Measurements from ENCODE around the gene CCDC187. TPM values are rescaled to one million over a fixed set of nuclear protein-coding genes. Genes with fewer than 3 reads are reported as not detected.

Gene CCDC187
- polyA plus RNA-seq, 1 donor (not counting 4 experiments of a cell fraction or from before 2014, with no cell fraction given): 0.03 TPM

DNA sequence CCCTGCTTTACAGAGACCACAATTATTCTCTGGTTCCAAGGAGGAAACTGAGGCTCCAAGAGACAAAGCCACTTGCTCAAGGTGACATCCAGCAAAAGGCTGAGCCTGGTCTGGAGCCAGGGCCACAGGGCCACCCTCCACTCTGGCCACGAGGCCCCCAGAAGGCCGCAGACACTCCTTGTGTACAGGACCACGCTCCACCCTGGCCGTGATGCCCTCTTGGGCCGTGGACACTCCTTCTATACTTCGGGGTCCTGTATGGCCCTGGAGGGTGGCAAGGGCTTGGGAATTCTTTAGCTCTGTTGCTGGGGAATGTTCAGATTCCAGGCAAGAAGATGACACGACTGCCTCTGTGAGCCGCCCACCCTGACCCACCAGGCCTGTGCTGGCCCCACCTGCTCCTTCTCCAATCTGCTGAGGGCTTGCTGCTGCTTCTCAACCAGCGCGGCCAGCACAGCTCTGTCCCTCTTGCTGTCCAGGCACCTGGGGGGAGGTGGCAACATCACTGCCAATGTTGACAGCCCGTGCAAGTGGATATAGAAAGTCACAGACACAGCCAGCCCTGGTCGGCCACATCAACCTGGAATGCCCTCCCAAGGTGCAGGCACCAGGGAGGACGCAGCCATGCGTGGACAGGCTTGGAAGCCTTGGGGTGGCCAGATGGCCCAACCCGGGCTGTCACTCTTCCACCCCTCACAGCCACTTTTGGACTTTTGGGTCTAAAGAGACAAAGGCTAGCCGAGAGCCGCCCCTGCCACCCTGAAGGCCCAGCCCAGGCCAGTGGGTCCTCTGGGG, 38.1 kb downstream of the CCDC187 start:
- H3K79me2 ChIP-seq (ENCODE audit: control insufficient read depth, insufficient read depth, low read length): no peaks in the 10 kb centered on the region
- no peaks in the 10 kb centered on the region for H4K20me1 ChIP-seq (ENCODE audit: control insufficient read depth, extremely low read depth, insufficient read depth, low read length)
- dilution Hi-C loops (cut with MboI; ENCODE audit: extremely low pct_ligation_motif_present, low sequenced_read_pairs): no loop called here
- FAIRE-seq: no peak
- no peaks in the 10 kb centered on the region for H3K9me3 ChIP-seq (ENCODE audit: control insufficient read depth, low read depth, low read length)
- no peaks in the 10 kb centered on the region for H3K36me3 ChIP-seq (ENCODE audit: control insufficient read depth in 2 of 2, extremely low read depth in 1 of 2, insufficient read depth in 2 of 2, low read length in 2 of 2)
- H3K4me1 ChIP-seq (ENCODE audit: control insufficient read depth, extremely low read depth, insufficient read depth, low read length): peaks cover 5% of the 10 kb centered on the region
- peaks cover 18% of the 10 kb centered on the region for H3K27me3 ChIP-seq (ENCODE audit: control insufficient read depth, extremely low read depth, insufficient read depth, low read length)
- H3K9ac ChIP-seq (ENCODE audit: control insufficient read depth, extremely low read depth, insufficient read depth, low read length): no peak overlapping the region
- no peak overlapping the region for H3K27ac ChIP-seq (ENCODE audit: control insufficient read depth, insufficient read depth, low read length)
- no peak overlapping the region for H2AFZ ChIP-seq (ENCODE audit: control insufficient read depth, low read length)
- H3K4me2 ChIP-seq (ENCODE audit: control insufficient read depth, extremely low read depth, insufficient read depth, low read depth, low read length): no peak overlapping the region
- no peak for DNase-seq (ENCODE audit: low read depth, low spot score)
- H3K4me3 ChIP-seq (ENCODE audit: control insufficient read depth in 2 of 3, extremely low read depth in 1 of 3, insufficient read depth in 2 of 3, low read depth in 1 of 3, low read length in 3 of 3): no peak overlapping the region
- no peaks in the 10 kb centered on the region for H3K9me1 ChIP-seq (ENCODE audit: control insufficient read depth, extremely low read depth, insufficient read depth, low read length)
- TF ChIP-seq EZH2 (IDR thresholded peaks at IDR 0.05; ENCODE audit: low read length) (no peak), CTCF (optimal IDR thresholded peaks at IDR 0.05 in 1 of 3, IDR thresholded peaks at IDR 0.05 in 1 of 3, conservative IDR thresholded peaks at IDR 0.05 in 1 of 3; ENCODE audit: extremely low read depth in 1 of 3, insufficient read depth in 2 of 3, low read length in 3 of 3) (no peak)

GRCh38 chr9:136264441-136265405, 39.2 kb downstream of the CCDC187 start:
- H3K4me2 ChIP-seq (ENCODE audit: control insufficient read depth, extremely low read depth, insufficient read depth, low read depth, low read length): no peak overlapping the region
- no peak for TF ChIP-seq EZH2 (IDR thresholded peaks at IDR 0.05; ENCODE audit: low read length)
- no peak for TF ChIP-seq CTCF (optimal IDR thresholded peaks at IDR 0.05 in 1 of 3, IDR thresholded peaks at IDR 0.05 in 1 of 3, conservative IDR thresholded peaks at IDR 0.05 in 1 of 3; ENCODE audit: extremely low read depth in 1 of 3, insufficient read depth in 2 of 3, low read length in 3 of 3)
- dilution Hi-C loops (cut with MboI; ENCODE audit: extremely low pct_ligation_motif_present, low sequenced_read_pairs): no loop called here
- peaks cover 5% of the 10 kb centered on the region for H3K4me1 ChIP-seq (ENCODE audit: control insufficient read depth, extremely low read depth, insufficient read depth, low read length)
- H3K9me1 ChIP-seq (ENCODE audit: control insufficient read depth, extremely low read depth, insufficient read depth, low read length): no peaks in the 10 kb centered on the region
- FAIRE-seq (no peak), DNase-seq (ENCODE audit: low read depth, low spot score) (no peak)
- no peak overlapping the region for H3K27ac ChIP-seq (ENCODE audit: control insufficient read depth, insufficient read depth, low read length)
- H3K4me3 ChIP-seq (ENCODE audit: control insufficient read depth in 2 of 3, extremely low read depth in 1 of 3, insufficient read depth in 2 of 3, low read depth in 1 of 3, low read length in 3 of 3): no peak overlapping the region
- H3K27me3 ChIP-seq (ENCODE audit: control insufficient read depth, extremely low read depth, insufficient read depth, low read length): peaks cover 28% of the 10 kb centered on the region
- no peaks in the 10 kb centered on the region for H4K20me1 ChIP-seq (ENCODE audit: control insufficient read depth, extremely low read depth, insufficient read depth, low read length)
- no peak overlapping the region for H3K9ac ChIP-seq (ENCODE audit: control insufficient read depth, extremely low read depth, insufficient read depth, low read length)
- no peak overlapping the region for H2AFZ ChIP-seq (ENCODE audit: control insufficient read depth, low read length)
- H3K9me3 ChIP-seq (ENCODE audit: control insufficient read depth, low read depth, low read length): no peaks in the 10 kb centered on the region
- no peaks in the 10 kb centered on the region for H3K36me3 ChIP-seq (ENCODE audit: control insufficient read depth in 2 of 2, extremely low read depth in 1 of 2, insufficient read depth in 2 of 2, low read length in 2 of 2)
- no peaks in the 10 kb centered on the region for H3K79me2 ChIP-seq (ENCODE audit: control insufficient read depth, insufficient read depth, low read length)
